WTC11 (cell line): ENCODE measurements around the gene TNK1.

ENCODE experiments used
- ATF2 ChIP-seq: sonication (generic); formaldehyde crosslinking; IDR thresholded peaks from 2 replicates; pipeline ENCODE4 v1.8.1; 2022; ENCODE audit warnings: low read depth, missing genetic modification reagents, borderline replicate concordance
- ATF3 ChIP-seq: sonication (generic); formaldehyde crosslinking; conservative IDR thresholded peaks from 2 replicates; pipeline ENCODE4 v1.8.1; 2022; ENCODE audit warnings: mild to moderate bottlenecking, missing genetic modification reagents
- CTCF ChIP-seq: fragments of 200-600 bp; IDR thresholded peaks from 2 replicates; pipeline ENCODE4 v1.8.0; 2022; ENCODE audit warnings: antibody characterized with exemption
- ETV6 ChIP-seq: sonication (generic); formaldehyde crosslinking; IDR thresholded peaks from 2 replicates; pipeline ENCODE4 v1.8.1; 2022; ENCODE audit warnings: mild to moderate bottlenecking, missing genetic modification reagents
- HMGXB4 ChIP-seq: sonication (generic); formaldehyde crosslinking; IDR thresholded peaks from 2 replicates; pipeline ENCODE4 v1.8.1; 2023; ENCODE audit warnings: mild to moderate bottlenecking, moderate library complexity, missing genetic modification reagents
- IRF1 ChIP-seq: sonication (generic); formaldehyde crosslinking; IDR thresholded peaks from 2 replicates; pipeline ENCODE4 v1.8.0; 2023; ENCODE audit warnings: missing genetic modification reagents
- JUN ChIP-seq: sonication (generic); formaldehyde crosslinking; IDR thresholded peaks from 2 replicates; pipeline ENCODE4 v1.8.0; 2023; ENCODE audit warnings: mild to moderate bottlenecking, missing genetic modification reagents
- MAX ChIP-seq: sonication (generic); formaldehyde crosslinking; IDR thresholded peaks from 2 replicates; pipeline ENCODE4 v1.8.0; 2022; ENCODE audit warnings: mild to moderate bottlenecking, missing genetic modification reagents

GRCh38 chr17:7398612-7399011 is 17.7 kb downstream of the TNK1 start:
- TF ChIP-seq CTCF = no peak
- TF ChIP-seq IRF1 (CRISPR knock-in tag) = no peak
- no peak for TF ChIP-seq ATF2 (CRISPR knock-in tag)
- TF ChIP-seq JUN = no peak
- no peak for TF ChIP-seq HMGXB4 (CRISPR knock-in tag)
- TF ChIP-seq ETV6 (CRISPR knock-in tag) = no peak
- no peak for TF ChIP-seq ATF3
- no peak for TF ChIP-seq MAX (CRISPR knock-in tag)
